Fibroblast of upper back skin (primary cell): ENCODE measurements around the gene GPR84.

ENCODE experiments used
- DNase-seq: peaks from one replicate; pipeline ENCODE4 v3.0.0-alpha.2; 2013

GPR84 gene

DNA sequence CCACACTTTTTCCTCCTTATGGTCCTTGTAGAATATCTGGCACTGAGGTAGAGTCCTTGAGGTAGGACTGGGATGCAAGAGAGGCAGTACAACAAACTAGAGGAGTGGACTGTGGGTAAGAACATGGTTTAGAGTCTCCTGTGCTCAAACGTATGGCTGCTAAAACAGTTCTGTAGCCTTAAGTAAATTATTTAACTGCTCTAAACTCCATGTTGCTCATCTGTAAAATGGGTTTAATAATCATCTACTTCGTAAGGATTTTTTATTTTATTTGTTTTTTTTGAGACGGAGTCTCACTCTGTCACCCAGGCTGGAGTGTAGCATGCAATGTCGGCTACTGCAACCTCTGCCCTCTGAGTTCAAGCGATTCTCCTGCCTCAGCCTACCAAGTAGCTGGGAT lies 42.9 kb downstream of the GPR84 start:
- DNase-seq, result no peak
